GM19238 (cell line): Measurements from ENCODE around the gene AGTRAP.

ENCODE experiments used
- DNase-seq: peaks from one replicate; pipeline ENCODE4 v3.0.0; 2011; ENCODE audit warnings: low spot score; ENCODE audit not compliant: insufficient read length

The AGTRAP gene

GRCh38 chr1:11761988-11762406 is 26.1 kb downstream of the AGTRAP start, which contains the start of gene C1orf167:
Gene C1orf167 (plus strand): TSS chr1:11762193. CDS start chr1:11764401, 2,208 bp downstream.
- no peak for DNase-seq

GRCh38 chr1:11764115-11764514 is 28.2 kb downstream of the AGTRAP start:
- no peak for DNase-seq

GRCh38 chr1:11764519-11764918 is 28.6 kb downstream of the AGTRAP start:
- DNase-seq, result no peak

GRCh38 chr1:11765661-11766428 is 29.9 kb downstream of the AGTRAP start:
- DNase-seq, result no peak

GRCh38 chr1:11766429-11766776 is 30.5 kb downstream of the AGTRAP start:
- DNase-seq, result no peak

GRCh38 chr1:11767922-11768704 is 32.2 kb downstream of the AGTRAP start:
- DNase-seq, result no peak

- no peak for DNase-seq
These were observed 32.9 kb downstream of the AGTRAP start for GRCh38 chr1:11768821-11769220.

GRCh38 chr1:11769274-11769673 is 33.3 kb downstream of the AGTRAP start:
- DNase-seq, result no peak

GRCh38 chr1:11770011-11770410 is 34.1 kb downstream of the AGTRAP start:
- no peak for DNase-seq

- DNase-seq, result no peak
These were observed 35.6 kb downstream of the AGTRAP start for GRCh38 chr1:11771481-11772043.

GRCh38 chr1:11772458-11772857 is 36.5 kb downstream of the AGTRAP start:
- no peak for DNase-seq

GRCh38 chr1:11774753-11775152 is 38.8 kb downstream of the AGTRAP start:
- no peak for DNase-seq

- DNase-seq, result no peak
These were observed 41.9 kb downstream of the AGTRAP start for GRCh38 chr1:11777658-11778322.

GRCh38 chr1:11778336-11778735 is 42.4 kb downstream of the AGTRAP start:
- no peak for DNase-seq

GRCh38 chr1:11778844-11779623 is 43.1 kb downstream of the AGTRAP start:
- DNase-seq, result no peak

- no peak for DNase-seq
These were observed 43.9 kb downstream of the AGTRAP start for GRCh38 chr1:11779715-11780379.

GRCh38 chr1:11780380-11781147 is 44.6 kb downstream of the AGTRAP start:
- DNase-seq, result no peak

GRCh38 chr1:11781297-11781696 is 45.4 kb downstream of the AGTRAP start:
- no peak for DNase-seq

GRCh38 chr1:11782127-11782708 is 46.3 kb downstream of the AGTRAP start:
- DNase-seq, result no peak
